Ureter (tissue), 1 donor: ENCODE results near the gene THOC6. TPM values are rescaled to one million over a fixed set of nuclear protein-coding genes. Genes with fewer than 3 reads are reported as not detected.

ENCODE experiments used
- DNase-seq: peaks from one replicate; pipeline ENCODE4 v3.0.0-alpha.2; 2020; ENCODE audit warnings: low spot score
- total RNA-seq: library from RNA; stranded (reverse); gene quantifications from one replicate; pipeline ENCODE4 v1.2.4, GENCODE V29; 2023
- donor health status: DM: yes; HTN: yes; CAD: no.

THOC6 gene
- total RNA-seq, 1 donor from 2014 or later, result 29.8 TPM

- no peak for DNase-seq
These were observed 7.8 kb upstream of the THOC6 start for GRCh38 chr16:3015865-3016521.

GRCh38 chr16:3017344-3017743, 6.5 kb upstream of the THOC6 start:
- no peak for DNase-seq

- no peak for DNase-seq
These were observed 5.9 kb upstream of the THOC6 start, which contains the start of gene CLDN6 for GRCh38 chr16:3017794-3018506. Gene CLDN6 (minus strand): TSS chr16:3018183. CDS start chr16:3016021, 2,162 bp downstream.

GRCh38 chr16:3019594-3020246, 4.1 kb upstream of the THOC6 start:
- no peak for DNase-seq

GRCh38 chr16:3020247-3020603, 3.6 kb upstream of the THOC6 start, which contains the start of gene TNFRSF12A:
Gene TNFRSF12A (plus strand): TSS chr16:3020368. CDS start chr16:3020398, 30 bp downstream.
- DNase-seq, result peak; percentile 77

- peak; percentile 88 for DNase-seq
These were observed 3.0 kb upstream of the THOC6 start for GRCh38 chr16:3020604-3021448.

- peak; percentile 81 for DNase-seq
These were observed 2.2 kb upstream of the THOC6 start for GRCh38 chr16:3021449-3022207.

GRCh38 chr16:3022208-3022683, 1.6 kb upstream of the THOC6 start:
- DNase-seq, result peak; percentile 93

GRCh38 chr16:3022684-3023414, 986 bp upstream of the THOC6 start:
- no peak for DNase-seq

- DNase-seq, result no peak
These were observed 493 bp upstream of the THOC6 start for GRCh38 chr16:3023415-3023668.

- DNase-seq, result no peak
These were observed 1.5 kb downstream of the THOC6 start for GRCh38 chr16:3025032-3026002.

GRCh38 chr16:3026003-3026378, 2.2 kb downstream of the THOC6 start:
- no peak for DNase-seq

- DNase-seq, result no peak
These were observed 3.0 kb downstream of the THOC6 start for GRCh38 chr16:3026609-3027488.

- DNase-seq, result no peak
These were observed 3.6 kb downstream of the THOC6 start for GRCh38 chr16:3027489-3027795.

GRCh38 chr16:3027983-3028715, 4.3 kb downstream of the THOC6 start:
- DNase-seq, result peak; percentile 80

- no peak for DNase-seq
These were observed 5.0 kb downstream of the THOC6 start for GRCh38 chr16:3028716-3029319.

- DNase-seq, result no peak
These were observed 5.8 kb downstream of the THOC6 start for GRCh38 chr16:3029491-3030221.
